ENCODE measurements around the gene LINGO3.
A peak's percentile ranks its signal among the peaks of the same experiment; 100 is the strongest.

LINGO3 gene

DNA sequence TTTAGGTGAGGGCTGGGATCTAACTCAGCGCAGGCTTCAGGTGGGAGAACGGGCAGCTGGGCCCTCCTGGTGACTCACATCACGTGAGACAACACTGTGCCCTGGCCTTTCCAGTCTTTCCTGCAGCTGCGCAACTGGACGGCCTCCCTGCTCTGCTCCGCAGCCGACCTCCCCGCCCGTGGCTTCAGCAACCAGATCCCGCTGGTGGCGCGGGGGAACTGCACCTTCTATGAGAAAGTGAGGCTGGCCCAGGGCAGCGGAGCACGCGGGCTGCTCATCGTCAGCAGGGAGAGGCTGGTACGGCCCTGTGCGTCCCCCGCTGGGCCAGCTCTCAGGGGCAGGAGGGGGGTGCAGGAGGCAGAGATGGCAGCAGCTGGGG is 29.4 kb upstream of the LINGO3 start:
- ChIA-PET CTCF (no interaction called here), POLR2A (no interaction called here)
- TF ChIP-seq ZNF384 (IDR thresholded peaks at IDR 0.05): no peak
- no peak for TF ChIP-seq CTBP1 (IDR thresholded peaks at IDR 0.05; ENCODE audit: borderline replicate concordance)
- no peak for TF ChIP-seq LEF1 (IDR thresholded peaks at IDR 0.05; ENCODE audit: borderline replicate concordance)
- peak; percentile 64 for DNase-seq (ENCODE audit: extremely low spot score)

- POLR2A ChIA-PET: no interaction called here
- TF ChIP-seq L3MBTL2 (conservative IDR thresholded peaks at IDR 0.05): no peak
- TF ChIP-seq SUZ12 (IDR thresholded peaks at IDR 0.05): no peak
- no peak for TF ChIP-seq LEF1 (IDR thresholded peaks at IDR 0.05; ENCODE audit: borderline replicate concordance)
- peak; percentile 42 for TF ChIP-seq TARDBP (IDR thresholded peaks at IDR 0.05)
- no peak for DNase-seq (ENCODE audit: extremely low spot score)
- CTCF ChIA-PET: no interaction called here
Observed at GRCh38 chr19:2336528-2337328, 28.8 kb upstream of the LINGO3 start.

GRCh38 chr19:2335848-2336247 is 27.9 kb upstream of the LINGO3 start:
- DNase-seq (ENCODE audit: extremely low spot score): no peak
- POLR2A ChIA-PET: no interaction called here
- CTCF ChIA-PET: interaction anchor here (0.6 kb wide), 1 partner anchor 313 kb away, joined by 3 read pairs; no protein-coding TSS in a partner anchor
- TF ChIP-seq PKNOX1 (IDR thresholded peaks at IDR 0.05) (no peak), NFRKB (IDR thresholded peaks at IDR 0.05) (no peak), SP1 (IDR thresholded peaks at IDR 0.05) (no peak), HDGF (IDR thresholded peaks at IDR 0.05; ENCODE audit: borderline replicate concordance) (no peak), FOXK2 (IDR thresholded peaks at IDR 0.05) (no peak), SUZ12 (IDR thresholded peaks at IDR 0.05) (no peak), ARNT (IDR thresholded peaks at IDR 0.05) (no peak), BHLHE40 (IDR thresholded peaks at IDR 0.05; ENCODE audit: borderline replicate concordance) (no peak), CTBP1 (IDR thresholded peaks at IDR 0.05; ENCODE audit: borderline replicate concordance) (no peak), TARDBP (IDR thresholded peaks at IDR 0.05) (no peak), ZNF384 (IDR thresholded peaks at IDR 0.05) (no peak), ELF4 (IDR thresholded peaks at IDR 0.05) (no peak), L3MBTL2 (conservative IDR thresholded peaks at IDR 0.05) (no peak), FOXA1 (IDR thresholded peaks at IDR 0.05) (no peak), FOXM1 (IDR thresholded peaks at IDR 0.05; ENCODE audit: borderline replicate concordance) (no peak), LEF1 (IDR thresholded peaks at IDR 0.05; ENCODE audit: borderline replicate concordance) (no peak)

DNA sequence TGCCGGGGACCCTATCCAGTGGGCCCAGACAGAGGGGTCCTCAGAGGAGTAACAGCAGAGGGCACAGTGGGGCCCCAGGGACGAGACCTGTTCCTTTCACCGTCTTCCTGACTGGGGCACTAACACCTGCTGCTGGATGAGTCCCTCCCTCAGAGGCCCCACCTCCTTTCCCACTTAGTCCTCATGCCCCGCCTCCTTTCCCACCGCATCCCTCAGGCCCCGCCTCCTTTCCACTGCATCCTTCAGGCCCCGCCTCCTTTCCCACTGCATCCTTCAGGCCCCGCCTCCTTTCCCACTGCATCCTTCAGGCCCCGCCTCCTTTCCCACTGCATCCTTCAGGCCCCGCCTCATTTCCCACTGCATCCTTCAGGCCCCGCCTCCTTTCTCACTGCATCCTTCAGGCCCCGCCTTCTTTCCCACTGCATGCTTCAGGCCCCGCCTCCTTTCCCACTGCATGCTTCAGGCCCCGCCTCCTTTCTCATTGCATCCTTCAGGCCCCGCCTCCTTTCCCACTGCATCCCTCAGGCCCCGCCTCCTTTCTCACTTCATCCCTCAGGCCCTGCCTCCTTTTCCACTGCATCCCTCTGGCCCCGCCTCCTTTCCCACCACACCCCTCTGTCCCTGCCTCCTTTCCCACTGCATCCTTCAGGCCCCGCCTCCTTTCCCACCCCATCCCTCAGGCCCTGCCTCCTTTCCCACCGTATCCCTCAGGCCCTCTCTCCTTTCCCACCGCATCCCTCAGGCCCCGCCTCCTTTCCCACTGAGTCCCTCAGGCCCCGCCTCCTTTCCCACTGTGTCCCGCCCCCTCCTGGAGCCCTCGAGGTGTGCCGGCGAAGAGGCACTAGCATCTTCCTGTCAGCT is 27.3 kb upstream of the LINGO3 start:
- CTCF ChIA-PET: interaction anchor here (0.6 kb wide), 1 partner anchor 313 kb away, joined by 3 read pairs; no protein-coding TSS in a partner anchor
- TF ChIP-seq NFRKB (IDR thresholded peaks at IDR 0.05) (no peak), ZNF384 (IDR thresholded peaks at IDR 0.05) (no peak), ARNT (IDR thresholded peaks at IDR 0.05) (no peak), SUZ12 (IDR thresholded peaks at IDR 0.05) (no peak), PKNOX1 (IDR thresholded peaks at IDR 0.05) (no peak), BHLHE40 (IDR thresholded peaks at IDR 0.05; ENCODE audit: borderline replicate concordance) (no peak), LEF1 (IDR thresholded peaks at IDR 0.05; ENCODE audit: borderline replicate concordance) (no peak), FOXA1 (IDR thresholded peaks at IDR 0.05) (no peak), FOXK2 (IDR thresholded peaks at IDR 0.05) (no peak), CTBP1 (IDR thresholded peaks at IDR 0.05; ENCODE audit: borderline replicate concordance) (no peak), L3MBTL2 (conservative IDR thresholded peaks at IDR 0.05) (no peak), TARDBP (IDR thresholded peaks at IDR 0.05) (no peak), HDGF (IDR thresholded peaks at IDR 0.05; ENCODE audit: borderline replicate concordance) (no peak), SP1 (IDR thresholded peaks at IDR 0.05) (no peak), ELF4 (IDR thresholded peaks at IDR 0.05) (no peak)
- DNase-seq (ENCODE audit: extremely low spot score): no peak
- POLR2A ChIA-PET: no interaction called here

DNA sequence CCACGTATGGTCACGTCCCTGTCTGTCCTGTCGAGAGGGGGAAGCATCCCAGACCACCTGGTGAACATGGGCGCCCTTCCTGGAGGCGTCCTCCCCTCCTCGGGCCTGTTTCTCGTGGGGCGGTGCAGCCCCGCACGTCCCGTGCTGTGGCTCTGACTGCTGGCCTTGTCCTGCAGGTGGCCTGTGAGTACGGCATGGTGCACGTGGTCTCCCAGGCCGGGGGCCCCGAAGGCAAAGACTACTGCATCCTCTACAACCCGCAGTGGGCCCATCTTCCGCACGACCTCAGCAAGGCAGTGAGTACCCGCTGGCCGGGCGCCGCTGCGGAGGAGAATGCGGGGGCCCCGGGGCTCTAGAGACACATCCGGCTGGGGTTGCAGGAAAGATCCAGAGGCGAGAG is 26.5 kb upstream of the LINGO3 start:
- DNase-seq (ENCODE audit: extremely low spot score): no peak
- TF ChIP-seq SUZ12 (IDR thresholded peaks at IDR 0.05): no peak
- TF ChIP-seq ZNF384 (IDR thresholded peaks at IDR 0.05): no peak
- no peak for TF ChIP-seq PKNOX1 (IDR thresholded peaks at IDR 0.05)
- TF ChIP-seq ARNT (IDR thresholded peaks at IDR 0.05): no peak
- no peak for TF ChIP-seq LEF1 (IDR thresholded peaks at IDR 0.05; ENCODE audit: borderline replicate concordance)
- no peak for TF ChIP-seq TARDBP (IDR thresholded peaks at IDR 0.05)
- TF ChIP-seq ELF4 (IDR thresholded peaks at IDR 0.05): no peak
- TF ChIP-seq SP1 (IDR thresholded peaks at IDR 0.05): no peak
- TF ChIP-seq CTBP1 (IDR thresholded peaks at IDR 0.05; ENCODE audit: borderline replicate concordance): no peak
- TF ChIP-seq NFRKB (IDR thresholded peaks at IDR 0.05): no peak
- ChIA-PET CTCF (no interaction called here), POLR2A (no interaction called here)

GRCh38 chr19:2333807-2334211 is 25.9 kb upstream of the LINGO3 start:
- DNase-seq (ENCODE audit: extremely low spot score): no peak
- CTCF ChIA-PET: no interaction called here
- POLR2A ChIA-PET: no interaction called here
- TF ChIP-seq L3MBTL2 (conservative IDR thresholded peaks at IDR 0.05) (no peak), FOXK2 (IDR thresholded peaks at IDR 0.05) (no peak), ELF4 (IDR thresholded peaks at IDR 0.05) (no peak), NFRKB (IDR thresholded peaks at IDR 0.05) (no peak), LEF1 (IDR thresholded peaks at IDR 0.05; ENCODE audit: borderline replicate concordance) (no peak), ARNT (IDR thresholded peaks at IDR 0.05) (no peak), BHLHE40 (IDR thresholded peaks at IDR 0.05; ENCODE audit: borderline replicate concordance) (no peak), FOXA1 (IDR thresholded peaks at IDR 0.05) (no peak), FOXM1 (IDR thresholded peaks at IDR 0.05; ENCODE audit: borderline replicate concordance) (no peak), ZNF384 (IDR thresholded peaks at IDR 0.05) (no peak)
